HepG2 (cell line): Measurements from ENCODE around the gene ANG. TPM values are rescaled to one million over a fixed set of nuclear protein-coding genes. Genes with fewer than 3 reads are reported as not detected.

ENCODE experiments used
- ATF5 ChIP-seq: sonication (generic); formaldehyde crosslinking; IDR thresholded peaks from 2 replicates; pipeline ENCODE4 v1.4.0; 2020; ENCODE audit warnings: mild to moderate bottlenecking, low read depth, missing genetic modification reagents
- CBX5 ChIP-seq: sonication (generic); formaldehyde crosslinking; IDR thresholded peaks from 2 replicates; pipeline ENCODE4 v1.4.0; 2020; ENCODE audit warnings: missing genetic modification reagents, borderline replicate concordance
- HCFC1 ChIP-seq: fragments of 150-350 bp; IDR thresholded peaks from 2 replicates; pipeline ENCODE4 v1.6.1; 2014; ENCODE audit warnings: low read depth, low read length
- IKZF4 ChIP-seq: sonication (generic); formaldehyde crosslinking; IDR thresholded peaks from 2 replicates; pipeline ENCODE4 v1.5.1; 2020; ENCODE audit warnings: borderline replicate concordance, mild to moderate bottlenecking, low read depth, missing genetic modification reagents; ENCODE audit errors: not compliant biosample characterization
- JDP2 ChIP-seq: sonication (generic); formaldehyde crosslinking; IDR thresholded peaks from 2 replicates; pipeline ENCODE4 v1.8.1; 2022; ENCODE audit warnings: missing genetic modification reagents, borderline replicate concordance
- KLF15 ChIP-seq: sonication (generic); formaldehyde crosslinking; IDR thresholded peaks from 2 replicates; pipeline ENCODE4 v1.8.1; 2023; ENCODE audit warnings: borderline replicate concordance, mild to moderate bottlenecking, inconsistent platforms, missing genetic modification reagents, mixed read lengths
- MAFG ChIP-seq: sonication (generic); formaldehyde crosslinking; IDR thresholded peaks from 2 replicates; pipeline ENCODE4 v1.5.1; 2020; ENCODE audit warnings: mild to moderate bottlenecking, missing genetic modification reagents
- POLR2AphosphoS5 ChIP-seq: IDR thresholded peaks from 2 replicates; pipeline ENCODE4 v1.6.1; 2012; ENCODE audit warnings: low read depth, low read length
- RNF2 ChIP-seq: fragments of 450-650 bp; conservative IDR thresholded peaks from 2 replicates; pipeline ENCODE4 v1.6.1; 2016; ENCODE audit warnings: low read depth
- SRY ChIP-seq: sonication (generic); formaldehyde crosslinking; IDR thresholded peaks from 2 replicates; pipeline ENCODE4 v1.8.0; 2022; ENCODE audit warnings: mild to moderate bottlenecking, missing genetic modification reagents
- ZC3H4 ChIP-seq: sonication (generic); formaldehyde crosslinking; IDR thresholded peaks from 2 replicates; pipeline ENCODE4 v1.4.0; 2020; ENCODE audit warnings: missing genetic modification reagents, borderline replicate concordance
- ZNF251 ChIP-seq: sonication (generic); formaldehyde crosslinking; IDR thresholded peaks from 2 replicates; pipeline ENCODE4 v1.9.0; 2021; ENCODE audit warnings: mild to moderate bottlenecking, missing genetic modification reagents
- ZNF678 ChIP-seq: sonication (generic); formaldehyde crosslinking; IDR thresholded peaks from 2 replicates; pipeline ENCODE4 v1.4.0; 2020; ENCODE audit warnings: mild to moderate bottlenecking, missing genetic modification reagents
- ZNF75D ChIP-seq: sonication (generic); formaldehyde crosslinking; IDR thresholded peaks from 2 replicates; pipeline ENCODE4 v1.8.1; 2023; ENCODE audit warnings: missing genetic modification reagents, mild to moderate bottlenecking, borderline replicate concordance
- polyA plus RNA-seq, 8 experiments: library from polyadenylated mRNA; depleted of rRNA in 3 of 8; stranded (reverse) in 7 of 8; unstranded in 1 of 8; fragments of >200 nt; fragmentation: Illumina TruSeq in 4 of 8; extraction: Trizol in 4 of 8; gene quantifications; 2 replicates each; pipeline versions ENCODE4 v1.2.1 to v1.2.3, GENCODE V29; 2011 to 2016; ENCODE audit warnings: low read depth in 4 of 8, missing spikeins in 1 of 8, mixed read lengths in 1 of 8; ENCODE audit not compliant: insufficient read depth in 1 of 8
- total RNA-seq, 5 experiments: library from RNA; depleted of rRNA; stranded (reverse); fragments of >200 nt; fragmentation: Illumina TruSeq; extraction: Trizol; gene quantifications; 2 replicates each; pipeline ENCODE4 v1.2.3, GENCODE V29; 2016; ENCODE audit warnings: low read depth in 1 of 5
- TF ChIP-seq, protein P1 (sequence below): sonication (generic); formaldehyde crosslinking; IDR thresholded peaks from 2 replicates; pipeline ENCODE4 v1.5.1; 2020; ENCODE audit warnings: missing genetic modification reagents, mild to moderate bottlenecking, borderline replicate concordance
- TF ChIP-seq, protein P2 (sequence below): sonication (generic); formaldehyde crosslinking; IDR thresholded peaks from 2 replicates; pipeline ENCODE4 v1.4.0; 2020; ENCODE audit warnings: mild to moderate bottlenecking, missing genetic modification reagents
- TF ChIP-seq, protein P3 (sequence below): sonication (generic); formaldehyde crosslinking; IDR thresholded peaks from 2 replicates; pipeline ENCODE4 v1.5.0; 2020; ENCODE audit warnings: mild to moderate bottlenecking, missing genetic modification reagents, borderline replicate concordance

Gene ANG
- total and polyA plus RNA-seq, 2 of the 13 experiments (the other 11 are each of a cell fraction or from before 2014, with no cell fraction given), result 83.6 to 401 TPM

GRCh38 chr14:20682435-20683124 lies 6.0 kb upstream of the ANG start (continued):
- TF ChIP-seq ZNF75D (CRISPR knock-in tag), result 0 out of 2 replicates have a peak, but pooled peaks have one; percentile 57
- TF ChIP-seq, protein P1, sequence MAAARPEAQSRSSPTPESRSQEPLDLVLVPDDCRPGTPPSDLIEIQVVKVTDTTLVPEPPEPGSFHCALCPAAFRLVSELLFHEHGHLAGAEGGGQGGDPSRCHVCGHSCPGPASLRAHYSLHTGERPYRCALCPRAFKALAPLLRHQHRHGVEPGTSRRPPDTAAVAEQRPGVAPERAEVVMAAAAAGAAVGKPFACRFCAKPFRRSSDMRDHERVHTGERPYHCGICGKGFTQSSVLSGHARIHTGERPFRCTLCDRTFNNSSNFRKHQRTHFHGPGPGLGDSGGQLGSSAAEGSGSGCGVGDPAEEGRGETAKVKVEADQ (CRISPR knock-in tag), result no peak
- TF ChIP-seq, protein P2, sequence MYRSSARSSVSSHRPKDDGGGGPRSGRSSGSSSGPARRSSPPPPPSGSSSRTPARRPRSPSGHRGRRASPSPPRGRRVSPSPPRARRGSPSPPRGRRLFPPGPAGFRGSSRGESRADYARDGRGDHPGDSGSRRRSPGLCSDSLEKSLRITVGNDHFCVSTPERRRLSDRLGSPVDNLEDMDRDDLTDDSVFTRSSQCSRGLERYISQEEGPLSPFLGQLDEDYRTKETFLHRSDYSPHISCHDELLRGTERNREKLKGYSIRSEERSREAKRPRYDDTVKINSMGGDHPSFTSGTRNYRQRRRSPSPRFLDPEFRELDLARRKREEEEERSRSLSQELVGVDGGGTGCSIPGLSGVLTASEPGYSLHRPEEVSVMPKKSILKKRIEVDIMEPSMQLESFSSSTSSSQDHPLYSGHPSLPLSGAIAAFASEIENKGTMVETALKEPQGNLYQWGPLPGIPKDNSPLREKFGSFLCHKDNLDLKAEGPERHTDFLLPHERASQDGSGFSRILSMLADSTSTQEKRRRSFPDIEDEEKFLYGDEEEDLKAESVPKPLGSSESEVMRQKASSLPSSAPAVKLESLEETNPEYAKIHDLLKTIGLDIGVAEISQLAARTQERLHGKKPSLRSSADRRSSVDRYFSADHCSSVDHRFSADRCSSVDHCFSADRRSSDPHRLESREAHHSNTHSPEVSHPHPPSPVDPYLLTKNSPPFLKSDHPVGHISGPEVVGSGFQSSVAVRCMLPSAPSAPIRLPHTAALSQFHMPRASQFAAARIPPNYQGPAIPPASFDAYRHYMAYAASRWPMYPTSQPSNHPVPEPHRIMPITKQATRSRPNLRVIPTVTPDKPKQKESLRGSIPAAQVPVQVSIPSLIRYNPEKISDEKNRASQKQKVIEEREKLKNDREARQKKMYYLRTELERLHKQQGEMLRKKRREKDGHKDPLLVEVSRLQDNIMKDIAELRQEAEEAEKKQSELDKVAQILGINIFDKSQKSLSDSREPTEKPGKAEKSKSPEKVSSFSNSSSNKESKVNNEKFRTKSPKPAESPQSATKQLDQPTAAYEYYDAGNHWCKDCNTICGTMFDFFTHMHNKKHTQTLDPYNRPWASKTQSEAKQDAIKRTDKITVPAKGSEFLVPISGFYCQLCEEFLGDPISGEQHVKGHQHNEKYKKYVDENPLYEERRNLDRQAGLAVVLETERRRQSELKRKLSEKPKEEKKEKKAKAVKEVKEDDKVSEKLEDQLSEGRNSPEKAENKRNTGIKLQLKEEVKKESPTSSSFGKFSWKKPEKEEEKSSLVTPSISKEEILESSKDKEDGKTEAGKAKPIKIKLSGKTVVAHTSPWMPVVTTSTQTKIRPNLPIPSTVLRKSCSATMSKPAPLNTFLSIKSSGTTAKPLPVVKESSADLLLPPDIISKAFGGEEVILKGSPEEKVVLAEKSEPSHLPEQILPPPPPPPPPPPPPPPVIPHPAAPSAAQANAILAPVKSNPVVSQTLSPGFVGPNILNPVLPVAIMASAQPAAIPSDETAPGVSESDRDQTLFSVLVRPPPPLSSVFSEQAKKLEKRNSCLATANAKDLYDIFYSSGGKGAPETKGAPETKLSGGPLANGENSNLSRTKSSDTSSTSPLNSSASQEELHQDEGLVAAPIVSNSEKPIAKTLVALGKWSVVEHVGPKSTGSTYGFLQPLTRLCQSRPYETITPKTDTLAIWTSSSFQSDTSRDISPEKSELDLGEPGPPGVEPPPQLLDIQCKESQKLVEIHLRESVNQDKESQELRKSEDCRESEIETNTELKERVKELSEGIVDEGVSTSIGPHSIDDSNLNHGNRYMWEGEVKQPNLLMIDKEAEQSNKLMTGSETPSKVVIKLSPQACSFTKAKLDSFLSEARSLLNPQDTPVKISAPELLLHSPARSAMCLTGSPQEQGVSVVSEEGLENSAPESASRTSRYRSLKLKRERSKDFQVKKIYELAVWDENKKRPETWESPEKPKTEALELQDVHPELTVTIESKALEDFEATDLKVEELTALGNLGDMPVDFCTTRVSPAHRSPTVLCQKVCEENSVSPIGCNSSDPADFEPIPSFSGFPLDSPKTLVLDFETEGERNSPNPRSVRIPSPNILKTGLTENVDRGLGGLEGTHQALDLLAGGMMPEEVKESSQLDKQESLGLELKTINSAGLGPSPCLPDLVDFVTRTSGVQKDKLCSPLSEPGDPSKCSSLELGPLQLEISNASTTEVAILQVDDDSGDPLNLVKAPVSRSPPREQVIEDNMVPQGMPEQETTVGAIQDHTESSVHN, result 0 out of 2 replicates have a peak, but pooled peaks have one; percentile 22
- no peak; the same call in 1 of the 2 replicates for TF ChIP-seq KLF15 (CRISPR knock-in tag)
- no peak; the same call in 1 of the 2 replicates for TF ChIP-seq SRY (CRISPR knock-in tag)
- TF ChIP-seq, protein P3, sequence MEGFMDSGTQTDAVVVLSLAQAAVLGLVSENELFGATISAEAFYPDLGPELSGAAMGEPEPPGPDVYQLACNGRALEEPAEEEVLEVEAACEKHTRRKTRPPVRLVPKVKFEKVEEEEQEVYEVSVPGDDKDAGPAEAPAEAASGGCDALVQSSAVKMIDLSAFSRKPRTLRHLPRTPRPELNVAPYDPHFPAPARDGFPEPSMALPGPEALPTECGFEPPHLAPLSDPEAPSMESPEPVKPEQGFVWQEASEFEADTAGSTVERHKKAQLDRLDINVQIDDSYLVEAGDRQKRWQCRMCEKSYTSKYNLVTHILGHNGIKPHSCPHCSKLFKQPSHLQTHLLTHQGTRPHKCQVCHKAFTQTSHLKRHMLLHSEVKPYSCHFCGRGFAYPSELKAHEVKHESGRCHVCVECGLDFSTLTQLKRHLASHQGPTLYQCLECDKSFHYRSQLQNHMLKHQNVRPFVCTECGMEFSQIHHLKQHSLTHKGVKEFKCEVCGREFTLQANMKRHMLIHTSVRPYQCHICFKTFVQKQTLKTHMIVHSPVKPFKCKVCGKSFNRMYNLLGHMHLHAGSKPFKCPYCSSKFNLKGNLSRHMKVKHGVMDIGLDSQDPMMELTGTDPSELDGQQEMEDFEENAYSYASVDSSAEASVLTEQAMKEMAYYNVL (CRISPR knock-in tag), result peak; percentile 80; the same call in 1 of the 2 replicates
- peak; percentile 83; the same call in 1 of the 2 replicates for TF ChIP-seq ZC3H4 (CRISPR knock-in tag)
- peak; percentile 38; the same call in 1 of the 2 replicates for TF ChIP-seq JDP2 (CRISPR knock-in tag)
- TF ChIP-seq ATF5 (CRISPR knock-in tag), result 0 out of 2 replicates have a peak, but pooled peaks have one; percentile 36
- TF ChIP-seq ZNF251 (CRISPR knock-in tag), result no peak
- TF ChIP-seq IKZF4 (CRISPR knock-in tag), result peak; percentile 76
- peak; percentile 51; the same call in 1 of the 2 replicates for TF ChIP-seq ZNF678 (CRISPR knock-in tag)
- TF ChIP-seq POLR2AphosphoS5, result peak; percentile 97
- TF ChIP-seq RNF2, result no peak
- TF ChIP-seq MAFG, result no peak
- TF ChIP-seq CBX5 (CRISPR knock-in tag), result peak; percentile 6; the same call in 1 of the 2 replicates
- peak; percentile 9; the same call in 1 of the 2 replicates for TF ChIP-seq HCFC1
